ENCODE measurements around the gene COL8A1.

GRCh38 chr3:99624496-99625236 is 13.7 kb upstream of the COL8A1 start:
- TF ChIP-seq CTCF (IDR thresholded peaks at IDR 0.05) = no peak
- TF ChIP-seq POLR2AphosphoS5 (IDR thresholded peaks at IDR 0.05; ENCODE audit: low read depth, low read length) = no peak
- no peak for TF ChIP-seq REST (IDR thresholded peaks at IDR 0.05; ENCODE audit: insufficient read depth in 1 of 2, low read depth in 2 of 2, low read length in 1 of 2)

All from Panc1 (cell line).